DOHH2 (cell line): Measurements from ENCODE around the gene SLC16A5.

Source experiments
- H3F3A ChIP-seq: fragments of 200-600 bp; sonication (generic), shearing (Covaris generic); 2 replicates; pipeline ENCODE4 v1.6.0; 2016; ENCODE audit warnings: antibody characterized with exemption, mild to moderate bottlenecking; ENCODE audit not compliant: control insufficient read depth, insufficient read depth
- H3K27ac ChIP-seq: fragments of 200-600 bp; sonication (generic); 2 replicates; pipeline ENCODE4 v1.5.1; 2014; ENCODE audit warnings: low read depth, mild to moderate bottlenecking, low read length, moderate library complexity
- H3K27me3 ChIP-seq: fragments of 200-600 bp; sonication (generic); 2 replicates; pipeline ENCODE4 v1.6.1; 2014; ENCODE audit warnings: mild to moderate bottlenecking, low read length, mixed read lengths; ENCODE audit not compliant: control insufficient read depth
- H3K36me3 ChIP-seq: fragments of 200-600 bp; sonication (generic); 2 replicates; pipeline ENCODE4 v1.6.1; 2014; ENCODE audit warnings: mild to moderate bottlenecking, low read length, moderate library complexity, mixed read lengths; ENCODE audit not compliant: control insufficient read depth
- H3K4me1 ChIP-seq: fragments of 200-600 bp; sonication (generic); 2 replicates; pipeline ENCODE4 v1.6.1; 2014; ENCODE audit warnings: mild to moderate bottlenecking, low read length, mixed read lengths; ENCODE audit not compliant: control insufficient read depth
- H3K4me2 ChIP-seq: fragments of 200-600 bp; sonication (generic); 2 replicates; pipeline ENCODE4 v1.6.0; 2014; ENCODE audit warnings: mild to moderate bottlenecking, low read length, moderate library complexity
- H3K4me3 ChIP-seq: fragments of 200-600 bp; sonication (generic); 2 replicates; pipeline ENCODE4 v1.5.1; 2014; ENCODE audit warnings: mild to moderate bottlenecking, low read length, mixed read lengths
- H3K79me2 ChIP-seq: fragments of 200-600 bp; sonication (generic); 2 replicates; pipeline ENCODE4 v1.6.1; 2014; ENCODE audit warnings: mild to moderate bottlenecking, low read length, mixed read lengths; ENCODE audit not compliant: control insufficient read depth
- H3K9me2 ChIP-seq: fragments of 200-600 bp; sonication (generic); replicated peaks from 2 replicates; pipeline ENCODE4 v1.6.1; 2014; ENCODE audit warnings: mild to moderate bottlenecking, low read length, mixed read lengths; ENCODE audit not compliant: control insufficient read depth
- H3K9me3 ChIP-seq: fragments of 200-600 bp; sonication (generic); 2 replicates; pipeline ENCODE4 v1.6.1; 2014; ENCODE audit warnings: antibody characterized with exemption, low read length, mixed read lengths; ENCODE audit not compliant: control insufficient read depth, insufficient read depth
- H4K20me1 ChIP-seq: fragments of 200-600 bp; sonication (generic); 2 replicates; pipeline ENCODE4 v1.6.0; 2014; ENCODE audit warnings: low read depth, mild to moderate bottlenecking, antibody characterized with exemption, low read length, moderate library complexity; ENCODE audit not compliant: control insufficient read depth, insufficient read depth
- EZH2phosphoT487 ChIP-seq: fragments of 200-600 bp; sonication (generic); IDR thresholded peaks from 2 replicates; pipeline ENCODE4 v1.6.1; 2017; ENCODE audit warnings: borderline replicate concordance, mild to moderate bottlenecking, antibody characterized with exemption, low read length, moderate library complexity, mixed read lengths
- TF ChIP-seq, protein P1 (sequence below): fragments of 200-600 bp; sonication (generic); IDR thresholded peaks from one replicate; pipeline ENCODE4 v1.5.1; 2014; ENCODE audit warnings: antibody characterized with exemption, mild to moderate bottlenecking, low read depth, low read length; ENCODE audit not compliant: poor library complexity, severe bottlenecking

SLC16A5 gene

DNA sequence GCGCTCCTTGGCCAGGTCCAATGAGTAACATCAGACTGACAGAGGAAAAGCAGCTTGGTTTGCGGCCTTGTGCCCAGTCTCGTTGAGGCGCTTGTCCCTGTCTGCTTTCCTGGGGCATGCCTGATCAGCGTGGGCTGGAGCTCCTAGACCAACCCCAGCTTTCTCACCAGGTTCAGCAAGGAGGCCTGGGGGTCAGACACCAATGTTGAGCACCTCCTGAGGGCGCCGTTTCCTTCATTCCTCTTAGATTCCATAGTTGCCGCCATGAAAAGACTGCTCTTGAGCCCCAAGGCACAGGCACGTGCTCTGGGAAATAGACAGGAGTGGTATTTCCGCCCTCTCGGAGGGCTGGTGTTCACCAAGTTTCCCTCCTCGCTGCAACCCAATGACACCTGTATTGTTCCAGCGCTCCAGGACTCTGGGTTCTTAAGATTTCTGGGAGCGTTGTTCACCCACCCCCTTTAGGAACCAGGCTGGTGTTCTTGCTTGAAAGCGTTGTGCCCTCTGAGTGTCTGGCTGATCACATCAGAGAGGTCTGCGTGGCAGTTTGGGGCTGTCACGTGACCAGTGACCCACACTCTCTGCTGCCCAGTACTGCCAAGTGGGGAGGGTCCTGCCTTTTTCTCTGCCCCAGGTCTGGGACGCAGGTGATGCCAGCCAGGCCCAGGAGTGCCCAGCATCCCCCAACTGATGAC, 22.7 kb upstream of the SLC16A5 start:
- no peaks in the 10 kb centered on the region for H4K20me1 ChIP-seq
- peaks cover 13% of the 10 kb centered on the region for H3K36me3 ChIP-seq
- no peak overlapping the region for H3K27ac ChIP-seq
- no peaks in the 10 kb centered on the region for H3K4me1 ChIP-seq
- TF ChIP-seq EZH2phosphoT487, result no peak
- TF ChIP-seq, protein P1, sequence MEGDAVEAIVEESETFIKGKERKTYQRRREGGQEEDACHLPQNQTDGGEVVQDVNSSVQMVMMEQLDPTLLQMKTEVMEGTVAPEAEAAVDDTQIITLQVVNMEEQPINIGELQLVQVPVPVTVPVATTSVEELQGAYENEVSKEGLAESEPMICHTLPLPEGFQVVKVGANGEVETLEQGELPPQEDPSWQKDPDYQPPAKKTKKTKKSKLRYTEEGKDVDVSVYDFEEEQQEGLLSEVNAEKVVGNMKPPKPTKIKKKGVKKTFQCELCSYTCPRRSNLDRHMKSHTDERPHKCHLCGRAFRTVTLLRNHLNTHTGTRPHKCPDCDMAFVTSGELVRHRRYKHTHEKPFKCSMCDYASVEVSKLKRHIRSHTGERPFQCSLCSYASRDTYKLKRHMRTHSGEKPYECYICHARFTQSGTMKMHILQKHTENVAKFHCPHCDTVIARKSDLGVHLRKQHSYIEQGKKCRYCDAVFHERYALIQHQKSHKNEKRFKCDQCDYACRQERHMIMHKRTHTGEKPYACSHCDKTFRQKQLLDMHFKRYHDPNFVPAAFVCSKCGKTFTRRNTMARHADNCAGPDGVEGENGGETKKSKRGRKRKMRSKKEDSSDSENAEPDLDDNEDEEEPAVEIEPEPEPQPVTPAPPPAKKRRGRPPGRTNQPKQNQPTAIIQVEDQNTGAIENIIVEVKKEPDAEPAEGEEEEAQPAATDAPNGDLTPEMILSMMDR, result no peak
- H3K4me2 ChIP-seq, result no peak overlapping the region
- no peaks in the 10 kb centered on the region for H3K9me3 ChIP-seq
- H3K79me2 ChIP-seq, result no peaks in the 10 kb centered on the region
- H3K27me3 ChIP-seq, result no peaks in the 10 kb centered on the region
- no peaks in the 10 kb centered on the region for H3K9me2 ChIP-seq
- H3K4me3 ChIP-seq, result no peak overlapping the region
- no peaks in the 10 kb centered on the region for H3F3A ChIP-seq

GRCh38 chr17:75065562-75066151, 22.1 kb upstream of the SLC16A5 start:
- peaks cover 8% of the 10 kb centered on the region for H3K36me3 ChIP-seq
- no peak overlapping the region for H3K4me2 ChIP-seq
- no peaks in the 10 kb centered on the region for H3K27me3 ChIP-seq
- no peaks in the 10 kb centered on the region for H3F3A ChIP-seq
- no peaks in the 10 kb centered on the region for H3K4me1 ChIP-seq
- H3K79me2 ChIP-seq, result no peaks in the 10 kb centered on the region
- no peak for TF ChIP-seq EZH2phosphoT487
- TF ChIP-seq, protein P1, result no peak
- no peaks in the 10 kb centered on the region for H3K9me3 ChIP-seq
- no peaks in the 10 kb centered on the region for H3K9me2 ChIP-seq
- H3K27ac ChIP-seq, result no peak overlapping the region
- H4K20me1 ChIP-seq, result no peaks in the 10 kb centered on the region
- H3K4me3 ChIP-seq, result no peak overlapping the region

DNA sequence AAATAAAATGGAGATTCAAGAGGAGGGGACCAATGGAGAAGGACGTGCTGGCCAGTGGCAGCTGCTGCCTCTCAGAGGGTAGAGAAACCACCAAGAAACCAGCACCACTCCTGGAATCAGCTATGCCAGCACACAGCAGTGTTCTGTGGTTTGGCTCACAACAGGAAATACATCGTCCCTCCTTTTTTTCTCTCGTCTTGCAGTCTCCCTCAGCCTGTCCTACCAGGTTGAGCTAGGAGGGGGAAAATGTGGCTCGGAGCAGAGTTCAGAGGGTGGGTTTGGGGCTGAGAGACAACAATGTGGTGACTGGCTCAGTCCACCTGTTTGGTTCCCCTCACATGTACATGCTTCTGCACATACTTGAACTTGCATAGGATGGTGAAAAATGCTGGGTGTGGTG, 19.9 kb upstream of the SLC16A5 start:
- Histone ChIP-seq H3F3A (no peaks in the 10 kb centered on the region), H4K20me1 (no peaks in the 10 kb centered on the region), H3K36me3 (peaks cover 4% of the 10 kb centered on the region), H3K4me1 (no peaks in the 10 kb centered on the region), H3K4me3 (no peak overlapping the region), H3K4me2 (no peak overlapping the region), H3K27me3 (no peaks in the 10 kb centered on the region), H3K27ac (no peak overlapping the region), H3K79me2 (no peaks in the 10 kb centered on the region), H3K9me3 (no peaks in the 10 kb centered on the region), H3K9me2 (no peaks in the 10 kb centered on the region)
- TF ChIP-seq, protein P1, result no peak
- no peak for TF ChIP-seq EZH2phosphoT487
